IPS DF 6.9 (cell line): ENCODE data around the gene ADGB.
"Not testable (repeated sequence)": the region's sequence is repeated elsewhere in the genome, so short reads cannot be mapped to it uniquely, and the experiment has no call there.

Source experiments
- DNase-seq: peaks from one replicate; pipeline ENCODE4 v3.0.0-alpha.2; 2013; ENCODE audit warnings: low read depth, low spot score
- H3K27ac ChIP-seq: one replicate; pipeline ENCODE4 v1.5.1; 2013; ENCODE audit warnings: low read length, control low read depth
- H3K27me3 ChIP-seq: 2 replicates; pipeline ENCODE4 v1.6.1; 2013; ENCODE audit warnings: mild to moderate bottlenecking, low read length; ENCODE audit not compliant: control insufficient read depth, insufficient read depth
- H3K36me3 ChIP-seq: 2 replicates; pipeline ENCODE4 v1.6.1; 2013; ENCODE audit warnings: low read length; ENCODE audit not compliant: control insufficient read depth, insufficient read depth
- H3K4me1 ChIP-seq: 2 replicates; pipeline ENCODE4 v1.6.1; 2013; ENCODE audit warnings: low read length; ENCODE audit not compliant: control insufficient read depth, insufficient read depth
- H3K4me3 ChIP-seq: 2 replicates; pipeline ENCODE4 v1.5.1; 2013; ENCODE audit warnings: mild to moderate bottlenecking, low read length
- H3K9me3 ChIP-seq: 2 replicates; pipeline ENCODE4 v1.6.1; 2013; ENCODE audit warnings: low read length, inconsistent platforms; ENCODE audit not compliant: control insufficient read depth, insufficient read depth
- WGBS: extraction: QIAGEN DNeasy Blood & Tissue Kit; methylation state at CpG from one replicate; pipeline ENCODE4 v1.1.7; 2013; ENCODE audit warnings: mixed read lengths, missing lambda C conversion rate; ENCODE audit not compliant: insufficient read length, insufficient coverage; 5-methylcytosine and 5-hydroxymethylcytosine counted together

ADGB gene

GRCh38 chr6:146598772-146599405 is at the start of gene ADGB:
ADGB (plus strand) TSS chr6:146598972; CDS start chr6:146599041, 69 bp downstream.
- WGBS: no CpG with 5 or more reads among the region's 32 CpGs
- H3K27ac ChIP-seq: no peak within 1 kb of the TSS
- peak within 1 kb of the TSS; percentile 30; the same call in 1 of the 2 replicates for H3K4me3 ChIP-seq

GRCh38 chr6:146550911-146551310 is 47.9 kb upstream of the ADGB start:
- no peaks in the 10 kb centered on the region for H3K9me3 ChIP-seq
- H3K27me3 ChIP-seq: no peaks in the 10 kb centered on the region
- H3K27ac ChIP-seq: no peak overlapping the region
- H3K4me3 ChIP-seq: no peak overlapping the region
- H3K36me3 ChIP-seq: no peaks in the 10 kb centered on the region
- no peak for DNase-seq
- no CpG with 5 or more reads among the region's 6 CpGs for WGBS
- H3K4me1 ChIP-seq: no peaks in the 10 kb centered on the region

More at GRCh38 chr6:146598772-146599405, at the start of gene ADGB:
- Histone ChIP-seq H3K27me3 (no peaks in the 10 kb centered on the region), H3K9me3 (no peaks in the 10 kb centered on the region), H3K4me1 (no peaks in the 10 kb centered on the region; the same call in 1 of the 2 replicates), H3K36me3 (no peaks in the 10 kb centered on the region)
- peak; percentile 47 for DNase-seq

- Histone ChIP-seq H3K36me3 (no peaks in the 10 kb centered on the region), H3K4me1 (no peaks in the 10 kb centered on the region), H3K9me3 (no peaks in the 10 kb centered on the region), H3K27me3 (no peaks in the 10 kb centered on the region), H3K27ac (no peak overlapping the region), H3K4me3 (no peak overlapping the region)
- no CpG with 5 or more reads among the region's 7 CpGs for WGBS
- no peak for DNase-seq
Measured at GRCh38 chr6:146551545-146551944, 47.2 kb upstream of the ADGB start.

DNA sequence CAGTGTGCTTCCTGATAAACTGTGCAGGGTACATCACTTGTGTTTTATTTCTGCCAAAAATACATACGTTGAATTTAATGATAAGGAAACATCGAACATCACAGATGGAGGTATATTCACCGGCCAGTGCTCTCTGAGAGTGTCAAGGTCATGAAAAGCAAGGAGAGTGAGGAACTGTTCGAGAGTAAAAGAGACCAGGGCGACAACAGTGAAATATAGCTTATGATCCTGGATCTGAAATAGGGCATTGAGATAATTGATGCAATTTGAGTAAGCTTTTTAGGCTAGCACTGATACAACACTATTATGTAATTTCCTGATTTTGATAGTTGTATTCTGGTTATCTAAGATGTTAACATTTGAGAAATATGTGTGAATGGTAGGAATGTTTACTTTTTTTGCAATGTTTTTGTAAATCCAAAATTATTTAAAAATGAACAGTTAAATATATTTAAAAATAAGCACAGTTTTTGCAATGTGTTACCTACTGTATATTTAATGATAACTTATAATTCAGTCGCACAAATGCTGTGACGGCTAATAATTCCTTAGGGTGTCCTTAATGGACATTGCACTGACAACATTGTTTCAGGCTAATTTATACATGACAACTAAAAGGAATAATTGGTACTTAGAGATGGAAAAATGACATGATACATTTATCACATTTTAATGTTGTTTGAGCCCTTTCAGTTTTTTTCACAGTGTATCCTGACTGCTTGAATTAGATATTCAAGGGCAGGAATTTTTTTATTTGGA is 45.2 kb upstream of the ADGB start:
- no peak for DNase-seq
- no peaks in the 10 kb centered on the region for H3K4me1 ChIP-seq
- H3K9me3 ChIP-seq: no peaks in the 10 kb centered on the region
- no CpG with 5 or more reads among the region's 7 CpGs for WGBS
- no peaks in the 10 kb centered on the region for H3K27me3 ChIP-seq
- H3K4me3 ChIP-seq: no peak overlapping the region
- H3K27ac ChIP-seq: no peak overlapping the region
- H3K36me3 ChIP-seq: no peaks in the 10 kb centered on the region

DNA sequence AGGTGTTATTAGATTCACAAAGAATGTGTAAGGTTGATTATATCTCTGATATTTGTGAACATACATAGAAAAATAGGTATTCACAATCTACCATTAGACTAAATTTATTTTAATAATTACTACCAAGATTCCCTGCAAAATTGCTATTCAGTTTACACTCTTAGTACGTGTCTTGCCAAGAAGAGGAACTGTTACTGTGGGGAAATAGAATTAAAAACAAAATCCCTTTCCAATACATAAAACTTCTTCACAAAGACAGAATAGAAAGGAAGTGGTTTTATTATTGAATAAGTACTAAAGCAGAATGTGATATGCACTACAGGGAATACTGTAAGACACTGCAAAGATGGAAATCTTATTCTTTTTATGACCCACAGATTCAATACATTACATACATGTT is 38.2 kb upstream of the ADGB start:
- Histone ChIP-seq H3K4me3 (no peak overlapping the region), H3K9me3 (no peaks in the 10 kb centered on the region), H3K36me3 (no peaks in the 10 kb centered on the region), H3K27ac (no peak overlapping the region), H3K4me1 (no peaks in the 10 kb centered on the region), H3K27me3 (no peaks in the 10 kb centered on the region)
- WGBS: no CpG with 5 or more reads among the region's 1 CpG
- no peak for DNase-seq

DNA sequence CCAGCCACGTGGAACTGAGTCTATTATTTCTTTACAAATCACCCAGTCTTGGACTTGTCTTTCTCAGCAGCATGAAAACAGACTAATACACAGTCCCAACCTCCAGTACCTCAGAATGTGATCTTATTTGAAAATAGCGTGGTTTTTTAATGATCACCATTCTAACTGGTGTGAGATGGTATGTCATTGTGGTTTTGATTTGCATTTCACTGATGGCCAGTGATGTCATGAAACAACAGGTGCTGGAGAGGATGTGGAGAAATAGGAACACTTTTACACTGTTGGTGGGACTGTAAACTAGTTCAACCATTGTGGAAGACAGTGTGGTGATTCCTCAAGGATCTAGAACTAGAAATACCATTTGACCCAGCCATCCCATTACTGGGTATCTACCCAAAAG is 32.1 kb upstream of the ADGB start:
- not testable (repeated sequence) for H3K4me1 ChIP-seq, DNase-seq, H3K27me3 ChIP-seq, H3K9me3 ChIP-seq, H3K27ac ChIP-seq, H3K36me3 ChIP-seq, H3K4me3 ChIP-seq
- WGBS: no CpG with 5 or more reads among the region's 2 CpGs

GRCh38 chr6:146568619-146569018 is 30.2 kb upstream of the ADGB start:
- not testable (repeated sequence) for H3K9me3 ChIP-seq, H3K27me3 ChIP-seq, H3K36me3 ChIP-seq, H3K4me1 ChIP-seq, H3K27ac ChIP-seq, H3K4me3 ChIP-seq, DNase-seq
- no CpG with 5 or more reads among the region's 3 CpGs for WGBS

DNA sequence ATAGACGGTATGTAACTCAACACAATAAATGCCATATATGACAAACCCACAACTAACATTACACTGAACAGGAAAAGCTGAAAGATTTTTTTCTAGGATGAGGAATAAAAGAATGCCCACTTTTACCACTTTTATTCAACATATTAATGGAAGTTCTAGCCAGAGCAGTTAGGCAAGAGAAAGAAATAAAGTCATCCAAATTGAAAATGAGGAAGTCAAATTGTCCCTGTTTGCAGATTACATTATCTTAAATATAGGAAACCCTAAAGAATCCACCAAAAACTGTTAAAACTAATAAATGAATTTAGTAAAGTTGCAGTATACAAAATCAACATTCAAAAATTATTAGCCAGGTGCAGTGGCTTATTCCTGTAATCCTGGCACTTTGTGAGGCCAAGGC is 24.6 kb upstream of the ADGB start:
- no peaks in the 10 kb centered on the region for H3K4me1 ChIP-seq
- H3K9me3 ChIP-seq: no peaks in the 10 kb centered on the region
- H3K36me3 ChIP-seq: no peaks in the 10 kb centered on the region
- H3K4me3 ChIP-seq: no peak overlapping the region
- no peak for DNase-seq
- H3K27me3 ChIP-seq: no peaks in the 10 kb centered on the region
- no peak overlapping the region for H3K27ac ChIP-seq
- WGBS: no CpG with 5 or more reads among the region's 1 CpG

- no peaks in the 10 kb centered on the region for H3K36me3 ChIP-seq
- H3K4me3 ChIP-seq: no peak overlapping the region
- H3K27me3 ChIP-seq: no peaks in the 10 kb centered on the region
- no peak overlapping the region for H3K27ac ChIP-seq
- H3K4me1 ChIP-seq: no peaks in the 10 kb centered on the region
- H3K9me3 ChIP-seq: no peaks in the 10 kb centered on the region
- no peak for DNase-seq
Measured at GRCh38 chr6:146578054-146578453, 20.7 kb upstream of the ADGB start.

- H3K36me3 ChIP-seq: no peaks in the 10 kb centered on the region
- no peak overlapping the region for H3K4me3 ChIP-seq
- no peaks in the 10 kb centered on the region for H3K4me1 ChIP-seq
- H3K9me3 ChIP-seq: no peaks in the 10 kb centered on the region
- WGBS: no CpG with 5 or more reads among the region's 1 CpG
- no peaks in the 10 kb centered on the region for H3K27me3 ChIP-seq
- no peak for DNase-seq
- no peak overlapping the region for H3K27ac ChIP-seq
Measured at GRCh38 chr6:146581968-146582367, 16.8 kb upstream of the ADGB start.

GRCh38 chr6:146582857-146583256 is 15.9 kb upstream of the ADGB start:
- Histone ChIP-seq H3K27ac (no peak overlapping the region), H3K9me3 (no peaks in the 10 kb centered on the region), H3K4me1 (no peaks in the 10 kb centered on the region), H3K4me3 (no peak overlapping the region), H3K27me3 (no peaks in the 10 kb centered on the region), H3K36me3 (no peaks in the 10 kb centered on the region)
- no peak for DNase-seq
- no CpG with 5 or more reads among the region's 5 CpGs for WGBS
